Fibroblast of lung (primary cell): ENCODE measurements around the gene SNCG.

ENCODE experiments used
- EZH2 ChIP-seq: IDR thresholded peaks from 2 replicates; pipeline ENCODE4 v1.5.1; 2012; ENCODE audit warnings: low read length, control low read depth, mild to moderate bottlenecking; ENCODE audit errors: missing control alignments
- TF ChIP-seq, protein P1 (sequence below), 2 donors: IDR thresholded peaks in 1 of 2; conservative IDR thresholded peaks in 1 of 2; 1 replicate in 1 of 2; 2 replicates in 1 of 2; pipeline ENCODE4 v1.5.1; 2011 to 2012; ENCODE audit warnings: low read length in 2 of 2, control low read depth in 1 of 2, inconsistent platforms in 1 of 2, low read depth in 1 of 2, mild to moderate bottlenecking in 1 of 2

DNA sequence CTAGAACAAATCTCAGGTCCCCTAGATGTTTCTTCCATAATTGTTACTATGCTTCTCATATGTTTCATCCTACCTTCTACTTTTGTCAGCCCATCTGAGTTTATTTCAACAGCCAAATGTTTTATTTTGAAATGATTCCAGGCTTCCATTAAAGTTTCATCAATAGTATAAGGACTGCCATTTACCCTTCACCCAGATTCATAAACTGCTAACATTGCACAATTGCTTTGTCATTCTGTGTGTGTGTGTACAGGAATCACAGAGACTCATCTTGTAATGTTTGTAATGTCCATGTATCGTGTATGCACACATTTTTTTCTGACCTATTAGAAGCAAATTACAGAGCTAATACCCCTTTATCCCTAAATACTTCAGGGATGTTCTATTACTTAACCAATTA lies 26.5 kb upstream of the SNCG start:
- TF ChIP-seq, protein P1, sequence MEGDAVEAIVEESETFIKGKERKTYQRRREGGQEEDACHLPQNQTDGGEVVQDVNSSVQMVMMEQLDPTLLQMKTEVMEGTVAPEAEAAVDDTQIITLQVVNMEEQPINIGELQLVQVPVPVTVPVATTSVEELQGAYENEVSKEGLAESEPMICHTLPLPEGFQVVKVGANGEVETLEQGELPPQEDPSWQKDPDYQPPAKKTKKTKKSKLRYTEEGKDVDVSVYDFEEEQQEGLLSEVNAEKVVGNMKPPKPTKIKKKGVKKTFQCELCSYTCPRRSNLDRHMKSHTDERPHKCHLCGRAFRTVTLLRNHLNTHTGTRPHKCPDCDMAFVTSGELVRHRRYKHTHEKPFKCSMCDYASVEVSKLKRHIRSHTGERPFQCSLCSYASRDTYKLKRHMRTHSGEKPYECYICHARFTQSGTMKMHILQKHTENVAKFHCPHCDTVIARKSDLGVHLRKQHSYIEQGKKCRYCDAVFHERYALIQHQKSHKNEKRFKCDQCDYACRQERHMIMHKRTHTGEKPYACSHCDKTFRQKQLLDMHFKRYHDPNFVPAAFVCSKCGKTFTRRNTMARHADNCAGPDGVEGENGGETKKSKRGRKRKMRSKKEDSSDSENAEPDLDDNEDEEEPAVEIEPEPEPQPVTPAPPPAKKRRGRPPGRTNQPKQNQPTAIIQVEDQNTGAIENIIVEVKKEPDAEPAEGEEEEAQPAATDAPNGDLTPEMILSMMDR (conservative IDR thresholded peaks at IDR 0.05 in 1 of 2, IDR thresholded peaks at IDR 0.05 in 1 of 2; ENCODE audit: low read depth in 1 of 2, low read length in 2 of 2): no peak
- no peak for TF ChIP-seq EZH2
